ENCODE results near the gene PGLYRP3.
A peak's percentile ranks its signal among the peaks of the same experiment; 100 is the strongest.
"Not testable (repeated sequence)": the region's sequence is repeated elsewhere in the genome, so short reads cannot be mapped to it uniquely, and the experiment has no call there.

Gene PGLYRP3

GRCh38 chr1:153348511-153349362 lies 36.0 kb upstream of the PGLYRP3 start, which contains the start of gene PGLYRP4:
TSS of gene PGLYRP4 (minus strand) at chr1:153348841. CDS start at chr1:153347932, 909 bp downstream.
- DNase-seq: peak; percentile 54

DNA sequence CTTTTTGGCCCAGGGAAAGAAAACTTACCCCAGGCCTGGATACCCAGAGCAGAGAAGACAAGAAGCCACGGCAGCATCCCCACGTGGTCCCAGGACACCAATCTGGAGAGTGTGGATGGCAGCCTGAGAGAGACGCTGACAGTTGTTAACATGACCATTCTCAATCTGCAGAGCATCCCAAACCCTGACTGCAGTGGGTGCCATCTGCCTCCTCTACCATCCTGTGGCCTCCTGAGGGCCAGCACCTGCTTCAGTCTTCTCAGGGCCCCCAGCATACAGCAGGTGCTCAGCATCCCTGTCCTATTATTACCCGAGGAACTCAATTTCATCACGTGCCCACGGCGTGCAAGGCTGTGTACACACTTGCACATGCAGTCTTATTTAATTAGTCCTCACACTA lies 35.1 kb upstream of the PGLYRP3 start:
- peak; percentile 22 for DNase-seq

DNA sequence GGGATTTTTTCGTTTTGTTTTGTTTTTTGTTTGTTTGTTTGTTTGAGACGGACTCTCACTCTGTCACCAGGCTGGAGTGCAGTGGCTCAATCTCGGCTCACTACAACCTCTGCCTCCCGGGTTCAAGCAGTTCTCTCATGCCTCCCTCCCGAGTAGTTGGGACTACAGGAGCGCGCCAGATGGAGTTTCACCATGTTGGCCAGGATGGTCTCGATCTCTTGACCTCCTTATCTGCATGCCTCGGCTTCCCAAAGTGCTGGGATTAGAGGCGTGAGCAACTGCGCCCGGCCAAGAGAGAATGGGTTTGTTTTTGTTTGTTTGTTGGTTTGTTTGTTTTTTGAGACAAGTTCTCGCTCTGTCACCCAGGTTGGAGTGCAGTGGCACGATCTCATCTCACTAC lies 34.3 kb upstream of the PGLYRP3 start:
- peak; percentile 20 for DNase-seq

DNA sequence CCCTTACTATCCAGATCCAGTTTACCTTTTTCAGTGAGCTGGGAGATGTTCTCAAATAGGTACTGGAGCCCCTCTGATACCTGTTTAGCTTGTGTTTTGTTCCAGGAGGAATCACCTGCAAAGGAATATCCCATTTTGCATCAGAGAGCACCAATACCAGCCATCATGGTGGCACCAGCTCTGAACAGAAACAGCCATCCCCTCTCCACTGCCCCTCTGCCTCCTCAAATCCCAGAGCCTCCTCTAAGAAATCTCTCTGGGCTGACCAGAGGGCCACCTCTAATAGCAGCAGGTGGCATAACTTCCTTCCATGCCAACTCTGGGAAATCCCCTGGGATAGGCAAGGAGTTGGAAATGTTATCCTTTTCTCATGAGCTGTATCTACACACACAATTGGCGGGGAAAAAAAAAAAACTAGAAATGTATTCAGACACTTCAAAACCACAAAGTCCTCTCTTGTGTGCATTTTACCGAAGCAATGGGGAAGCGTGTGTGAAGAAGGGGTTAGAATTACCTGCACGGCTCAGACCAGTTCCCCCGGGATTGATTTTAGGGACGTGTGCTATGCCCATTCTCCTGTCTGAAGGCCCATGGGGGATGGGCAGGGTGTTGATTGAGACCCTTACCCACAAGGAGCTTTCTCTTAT lies 33.4 kb upstream of the PGLYRP3 start:
- no peak for DNase-seq

- DNase-seq: peak; percentile 42
Observed at GRCh38 chr1:153345187-153346076, 32.7 kb upstream of the PGLYRP3 start.

DNA sequence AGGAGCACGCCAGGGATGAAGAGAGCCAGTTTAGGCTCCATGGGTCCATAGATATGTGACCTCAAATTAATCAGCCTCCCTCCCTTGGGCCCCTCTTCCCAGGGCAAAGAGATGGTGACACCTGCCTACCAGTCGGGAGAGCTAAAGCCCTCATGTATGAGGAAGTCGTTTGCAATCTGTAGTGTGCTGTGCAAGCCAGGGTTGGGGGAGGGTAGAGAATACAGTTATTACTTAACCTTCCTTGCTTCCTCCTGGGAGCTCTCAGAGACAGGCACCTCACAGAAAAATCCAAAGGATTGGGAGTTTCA lies 31.9 kb upstream of the PGLYRP3 start:
- no peak for DNase-seq

DNA sequence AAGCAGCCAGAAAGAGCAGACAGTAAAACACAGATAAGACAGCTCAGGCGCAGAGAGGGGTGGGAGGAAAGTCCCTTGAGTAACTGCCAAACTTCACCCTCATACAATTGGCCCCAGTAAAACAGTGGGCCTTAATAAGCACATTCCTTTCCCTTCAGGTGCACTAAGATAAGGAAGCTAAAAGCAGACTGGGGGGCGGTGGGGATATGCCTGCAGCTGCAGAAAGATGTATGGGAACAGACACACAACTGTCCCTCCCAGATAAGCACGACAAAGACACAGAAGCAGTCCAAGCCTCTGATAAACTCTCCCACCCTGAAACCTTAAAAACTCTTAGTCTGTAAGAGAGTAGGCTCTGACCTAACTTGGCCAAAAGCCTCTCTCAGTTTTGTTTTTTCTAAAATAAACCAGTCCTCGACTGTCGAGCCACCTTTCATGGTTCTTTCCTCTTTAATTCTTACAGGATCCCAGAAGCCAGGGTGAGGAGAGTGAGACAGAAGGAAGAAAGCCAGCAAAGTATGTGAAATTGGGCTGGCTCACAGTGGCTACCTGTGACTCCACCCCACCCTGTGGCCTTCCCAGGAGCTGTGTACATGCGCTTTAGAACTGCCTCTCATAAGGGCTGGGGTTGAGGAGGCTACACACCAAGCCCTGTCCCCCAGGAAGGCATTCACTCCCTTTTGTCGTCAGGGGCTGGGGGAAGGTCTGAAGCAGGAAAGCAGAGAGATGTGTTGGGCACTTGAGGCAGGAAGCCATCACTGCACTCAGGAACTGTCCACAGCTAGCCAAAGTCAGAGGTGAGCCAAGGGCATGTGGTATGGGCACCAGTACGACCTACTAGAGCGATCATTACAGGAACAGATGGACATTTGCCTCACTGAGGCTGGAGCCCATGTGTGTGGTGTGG lies 31.3 kb upstream of the PGLYRP3 start:
- peak; percentile 52 for DNase-seq

DNA sequence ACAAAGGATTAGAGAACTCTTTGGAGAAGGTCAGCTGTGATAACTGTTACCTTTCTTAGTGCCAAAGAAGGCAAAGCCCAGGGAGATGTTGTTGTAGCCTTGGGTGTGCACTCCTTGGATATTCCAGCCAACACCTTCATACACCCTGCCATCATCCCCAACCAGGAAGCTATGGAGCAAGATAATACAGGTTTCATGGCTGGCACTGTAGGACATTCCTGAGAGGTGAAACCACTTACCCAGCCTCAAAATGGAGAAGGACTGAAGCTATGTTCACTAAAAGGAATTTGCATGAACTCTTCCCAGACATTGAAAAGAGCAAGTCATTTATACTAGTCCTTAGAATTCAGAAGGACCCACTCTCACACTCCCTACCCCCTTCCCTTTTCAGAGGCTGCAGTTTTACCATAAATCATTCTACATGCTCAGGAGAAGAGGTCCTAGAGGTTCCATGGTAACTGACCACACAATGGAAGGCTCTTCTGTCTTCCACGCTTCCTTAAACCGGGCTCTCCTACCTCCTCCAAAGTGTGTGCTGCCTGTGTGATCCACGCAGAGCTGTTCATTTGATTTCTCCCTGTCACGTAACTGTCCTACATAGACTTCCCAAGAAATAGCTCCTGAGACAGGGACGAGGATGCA lies 30.4 kb upstream of the PGLYRP3 start:
- DNase-seq: no peak

- DNase-seq: no peak
Observed at GRCh38 chr1:153342178-153342577, 29.4 kb upstream of the PGLYRP3 start.

DNA sequence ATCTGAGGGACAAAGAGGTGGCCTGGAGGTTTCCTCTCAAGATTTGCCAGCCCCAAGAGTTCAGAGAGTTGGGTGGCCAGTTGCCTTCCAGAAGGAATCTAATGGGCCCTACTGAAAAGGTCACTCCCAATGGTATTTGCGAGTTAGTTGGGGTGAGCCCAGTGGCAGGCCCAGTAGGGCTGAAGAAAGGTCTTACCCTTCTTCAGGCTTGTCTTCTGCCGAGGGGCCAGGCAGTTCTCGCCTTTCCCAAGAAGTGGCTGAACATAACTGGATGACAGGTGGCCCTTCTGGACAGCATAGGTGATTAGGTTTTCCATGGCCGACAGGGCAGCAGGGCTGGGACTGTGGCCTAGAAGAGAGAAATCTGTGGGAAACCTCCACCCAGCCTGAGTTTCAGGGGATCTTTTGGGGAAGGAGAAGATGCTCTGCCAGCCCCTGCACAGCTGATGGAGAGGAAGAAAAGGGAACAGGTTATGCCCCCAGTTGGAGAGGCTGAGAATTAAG lies 28.7 kb upstream of the PGLYRP3 start:
- no peak for DNase-seq

DNA sequence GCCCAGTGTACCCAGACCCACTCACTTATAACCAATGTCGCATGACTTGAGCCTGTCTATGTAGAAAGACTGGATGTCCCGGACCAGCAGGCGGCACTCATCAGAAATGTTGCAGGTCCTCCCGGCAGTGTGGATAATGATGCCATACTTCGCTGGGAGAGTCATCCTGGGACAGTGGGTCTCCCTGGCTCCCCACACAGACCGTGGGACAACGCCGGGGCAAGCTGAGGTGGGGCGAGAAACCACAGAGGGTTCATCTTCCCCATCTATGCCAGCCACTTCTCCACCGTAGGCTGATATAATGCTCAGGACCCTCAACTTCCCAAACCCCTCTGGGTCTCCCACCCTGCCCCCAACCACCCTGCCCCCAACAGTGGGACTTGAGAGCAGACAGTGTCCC lies 27.6 kb upstream of the PGLYRP3 start:
- no peak for DNase-seq

- no peak for DNase-seq
Observed at GRCh38 chr1:153339802-153340201, 27.1 kb upstream of the PGLYRP3 start.

- DNase-seq: peak; percentile 38
Observed at GRCh38 chr1:153337980-153338853, 25.5 kb upstream of the PGLYRP3 start.

- no peak for DNase-seq
Observed at GRCh38 chr1:153336650-153337049, 23.9 kb upstream of the PGLYRP3 start.

DNA sequence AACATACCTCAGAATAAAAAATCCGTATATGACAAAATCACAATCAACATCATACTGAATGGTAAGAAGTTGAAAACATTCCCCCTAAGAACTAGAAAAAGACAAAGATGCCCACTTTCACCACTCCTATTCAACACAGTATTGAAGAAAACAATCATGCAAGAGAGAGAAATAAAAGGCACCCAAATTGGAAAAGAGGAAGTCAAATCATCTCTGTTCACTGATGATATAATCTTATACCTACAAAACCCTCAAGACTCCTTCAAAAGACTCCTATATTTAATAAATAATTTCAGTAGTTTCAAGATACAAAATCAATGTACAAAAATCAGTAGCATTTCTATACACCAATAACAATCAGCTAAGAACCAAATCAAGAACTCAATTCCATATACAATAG lies 21.1 kb upstream of the PGLYRP3 start:
- DNase-seq: no peak

DNA sequence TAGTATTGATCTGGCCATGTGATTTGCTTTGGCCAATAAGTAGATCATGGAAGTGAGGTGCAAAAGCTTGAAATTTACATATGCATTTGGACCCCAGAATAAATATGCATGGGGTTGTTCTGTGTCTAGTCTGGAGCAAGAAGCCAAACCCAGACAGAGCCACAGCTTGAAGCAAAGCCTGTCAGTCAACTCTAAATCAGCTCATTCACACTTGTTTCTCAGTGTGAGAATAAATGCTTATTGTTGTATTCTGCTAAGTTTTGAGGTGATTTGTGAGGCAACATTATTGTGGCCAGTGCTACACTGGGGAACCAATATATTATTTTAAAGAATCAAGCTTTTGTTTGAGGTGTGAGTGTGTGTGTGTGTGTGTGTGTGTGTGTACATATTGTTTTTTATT lies 12.2 kb upstream of the PGLYRP3 start:
- DNase-seq: no peak

DNA sequence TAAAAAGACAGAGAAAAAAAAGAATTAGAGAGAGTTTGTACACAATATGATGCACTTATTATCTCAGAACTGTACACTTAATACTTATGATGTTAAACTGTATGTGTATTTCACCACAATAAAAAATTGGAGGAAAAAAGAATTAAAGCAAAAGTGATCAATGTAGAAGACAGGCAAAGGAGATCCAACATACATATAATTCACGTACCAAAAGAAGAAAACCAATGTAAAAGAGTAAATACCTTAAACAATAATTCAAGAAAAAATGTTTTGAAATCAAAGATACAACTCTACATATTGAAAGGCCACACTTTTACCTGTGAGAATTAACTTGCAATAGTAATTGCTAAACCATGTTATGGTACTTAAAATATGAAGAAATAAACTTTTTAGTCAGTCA lies 9.8 kb upstream of the PGLYRP3 start:
- DNase-seq: no peak

GRCh38 chr1:153318145-153318544 lies 5.4 kb upstream of the PGLYRP3 start:
- not testable (repeated sequence) for DNase-seq

GRCh38 chr1:153316013-153316412 lies 3.3 kb upstream of the PGLYRP3 start:
- not testable (repeated sequence) for DNase-seq

DNA sequence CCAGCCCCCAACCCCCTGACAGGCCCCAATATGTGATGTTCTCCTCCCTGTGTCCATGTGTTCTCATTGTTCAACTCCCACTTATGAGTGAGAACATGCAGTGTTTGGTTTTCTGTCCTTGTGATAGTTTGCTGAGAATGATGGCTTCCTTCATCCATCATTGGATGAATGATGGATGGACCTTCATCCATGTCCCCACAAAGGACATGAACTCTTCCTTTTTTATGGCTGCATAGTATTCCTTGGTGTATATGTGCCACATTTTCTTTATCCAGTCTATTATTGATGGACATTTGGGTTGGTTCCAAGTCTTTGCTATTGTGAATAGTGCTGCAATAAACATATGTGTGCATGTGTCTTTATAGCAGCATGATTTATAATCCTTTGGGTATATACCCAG lies 1.6 kb upstream of the PGLYRP3 start:
- DNase-seq: not testable (repeated sequence)

DNA sequence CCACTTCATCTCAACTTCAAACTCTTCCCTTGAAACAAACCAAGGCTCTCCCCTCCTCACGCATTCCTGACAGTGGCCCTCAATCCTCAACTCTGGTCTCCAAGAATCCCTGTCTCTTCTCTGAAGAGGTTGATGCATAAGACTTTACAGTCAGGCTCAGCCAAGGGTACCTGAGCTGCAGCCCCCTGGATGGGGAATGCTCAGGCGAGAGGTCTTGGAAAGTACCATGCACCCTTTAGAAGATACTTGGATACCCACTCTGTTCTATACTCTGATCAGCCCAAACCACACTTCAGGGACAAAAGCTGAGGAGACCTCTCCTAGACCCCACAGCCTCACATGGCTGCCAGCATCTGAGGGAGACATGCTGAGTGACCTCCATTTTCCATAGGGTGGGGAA lies 536 bp upstream of the PGLYRP3 start:
- DNase-seq: no peak
